Neural cell (in vitro differentiated cells): ENCODE data around the gene ARL2. TPM values are rescaled to one million over a fixed set of nuclear protein-coding genes. Genes with fewer than 3 reads are reported as not detected.

Source experiments
- H2AFZ ChIP-seq: fragments of 200-600, 300-800 bp; sonication (generic), shearing (Covaris generic); 2 replicates; pipeline ENCODE4 v1.6.0; 2014; ENCODE audit warnings: low read depth, mild to moderate bottlenecking, antibody characterized with exemption, low read length, moderate library complexity
- H3F3A ChIP-seq: fragments of 200-600 bp; shearing (Covaris generic); 2 replicates; pipeline ENCODE4 v1.6.1; 2016; ENCODE audit warnings: mild to moderate bottlenecking, moderate library complexity, mixed read lengths, antibody characterized with exemption, low read length; ENCODE audit not compliant: insufficient read depth, poor library complexity, severe bottlenecking
- H3K27ac ChIP-seq: fragments of 200-600, 300-800 bp; sonication (generic), shearing (Covaris generic); 2 replicates; pipeline ENCODE4 v1.5.1; 2014; ENCODE audit warnings: mild to moderate bottlenecking, low read length, moderate library complexity
- H3K27me3 ChIP-seq: fragments of 300-800, 200-600 bp; sonication (generic), shearing (Covaris generic); 2 replicates; pipeline ENCODE4 v1.6.0; 2014; ENCODE audit warnings: mild to moderate bottlenecking, low read depth, low read length, moderate library complexity; ENCODE audit not compliant: insufficient read depth
- H3K36me3 ChIP-seq: fragments of 300-800, 200-600 bp; sonication (generic), shearing (Covaris generic); 2 replicates; pipeline ENCODE4 v1.5.1; 2014; ENCODE audit warnings: mild to moderate bottlenecking, antibody characterized with exemption, low read length, moderate library complexity; ENCODE audit not compliant: insufficient read depth
- H3K4me2 ChIP-seq: fragments of 300-800, 200-600 bp; sonication (generic), shearing (Covaris generic); 2 replicates; pipeline ENCODE4 v1.6.0; 2014; ENCODE audit warnings: mild to moderate bottlenecking, low read length
- H3K4me3 ChIP-seq: fragments of 300-800, 200-600 bp; sonication (generic), shearing (Covaris generic); 2 replicates; pipeline ENCODE4 v1.5.1; 2014; ENCODE audit warnings: mild to moderate bottlenecking, low read length, moderate library complexity
- H3K79me2 ChIP-seq: fragments of 200-600 bp; shearing (Covaris generic); replicated peaks from 2 replicates; pipeline ENCODE4 v1.6.0; 2014; ENCODE audit warnings: mild to moderate bottlenecking, low read length, moderate library complexity; ENCODE audit not compliant: insufficient read depth
- H3K9ac ChIP-seq: fragments of 300-800, 200-600 bp; sonication (generic), shearing (Covaris generic); 2 replicates; pipeline ENCODE4 v1.6.1; 2016; ENCODE audit warnings: mild to moderate bottlenecking, low read length, mixed read lengths
- H3K9me2 ChIP-seq: fragments of 200-600 bp; shearing (Covaris generic); 2 replicates; pipeline ENCODE4 v1.6.1; 2016; ENCODE audit warnings: mild to moderate bottlenecking, low read length, mixed read lengths; ENCODE audit not compliant: insufficient read depth
- H3K9me3 ChIP-seq: fragments of 200-600, 300-800 bp; sonication (generic), shearing (Covaris generic); 2 replicates; pipeline ENCODE4 v1.6.1; 2016; ENCODE audit warnings: mild to moderate bottlenecking, mixed run types, low read length, moderate library complexity, mixed read lengths
- H4K20me1 ChIP-seq: fragments of 200-600 bp; shearing (Covaris generic); 2 replicates; pipeline ENCODE4 v1.6.1; 2016; ENCODE audit warnings: mild to moderate bottlenecking, mixed run types; ENCODE audit not compliant: insufficient read depth
- CTCF ChIP-seq: fragments of 450-650 bp; IDR thresholded peaks from 2 replicates; pipeline ENCODE4 v1.5.1; 2014; ENCODE audit warnings: antibody characterized with exemption, mild to moderate bottlenecking, moderate library complexity; ENCODE audit not compliant: poor library complexity, severe bottlenecking
- EP300 ChIP-seq: fragments of 450-650 bp; conservative IDR thresholded peaks from 2 replicates; pipeline ENCODE4 v1.6.1; 2014; ENCODE audit warnings: antibody characterized with exemption, mild to moderate bottlenecking, moderate library complexity; ENCODE audit not compliant: poor library complexity, severe bottlenecking
- EZH2 ChIP-seq: fragments of 200-600, 300-800 bp; shearing (Covaris generic), sonication (generic); IDR thresholded peaks from 2 replicates; pipeline ENCODE4 v1.6.1; 2014; ENCODE audit warnings: antibody characterized with exemption, low read length, borderline replicate concordance, mild to moderate bottlenecking; ENCODE audit not compliant: insufficient read depth, poor library complexity, severe bottlenecking
- MXI1 ChIP-seq: fragments of 450-650 bp; conservative IDR thresholded peaks from 2 replicates; pipeline ENCODE4 v1.6.1; 2014; ENCODE audit warnings: antibody characterized with exemption, mild to moderate bottlenecking; ENCODE audit not compliant: poor library complexity, severe bottlenecking
- POLR2AphosphoS5 ChIP-seq: IDR thresholded peaks from 2 replicates; pipeline ENCODE4 v1.6.1; 2012
- RAD21 ChIP-seq: fragments of 450-650 bp; conservative IDR thresholded peaks from 2 replicates; pipeline ENCODE4 v1.6.1; 2014; ENCODE audit warnings: antibody characterized with exemption, mild to moderate bottlenecking, moderate library complexity
- REST ChIP-seq: IDR thresholded peaks from 2 replicates; pipeline ENCODE4 v1.6.1; 2012; ENCODE audit warnings: borderline replicate concordance
- SMC3 ChIP-seq: fragments of 450-650 bp; conservative IDR thresholded peaks from 2 replicates; pipeline ENCODE4 v1.6.1; 2014; ENCODE audit warnings: antibody characterized with exemption, mild to moderate bottlenecking, moderate library complexity; ENCODE audit not compliant: poor library complexity
- TAF1 ChIP-seq: IDR thresholded peaks from 2 replicates; pipeline ENCODE4 v1.6.1; 2012; ENCODE audit warnings: low read depth
- polyA plus RNA-seq: library from polyadenylated mRNA; depleted of rRNA; stranded (reverse); fragments of >200 nt; gene quantifications from 2 replicates; pipeline ENCODE4 v1.2.3, GENCODE V29; 2014

Gene ARL2
- polyA plus RNA-seq, 1 donor from 2014 or later, result 158 TPM

GRCh38 chr11:65026810-65027209 is 12.8 kb downstream of the ARL2 start:
- Histone ChIP-seq H3K36me3 (no peaks in the 10 kb centered on the region), H2AFZ (peak overlapping the region; percentile 42), H3F3A (no peaks in the 10 kb centered on the region), H3K4me3 (peak overlapping the region; percentile 78), H4K20me1 (no peaks in the 10 kb centered on the region), H3K27ac (peak overlapping the region; percentile 86), H3K9ac (no peak overlapping the region), H3K9me3 (no peaks in the 10 kb centered on the region), H3K4me2 (no peak overlapping the region), H3K79me2 (peaks cover 4% of the 10 kb centered on the region), H3K27me3 (no peaks in the 10 kb centered on the region), H3K9me2 (no peaks in the 10 kb centered on the region)
- TF ChIP-seq CTCF (no peak), MXI1 (no peak), SMC3 (no peak), EP300 (no peak), RAD21 (no peak), REST (no peak), TAF1 (no peak), EZH2 (no peak), POLR2AphosphoS5 (no peak)

GRCh38 chr11:65027213-65028067 is 13.5 kb downstream of the ARL2 start, which contains the start of gene SNX15:
Gene SNX15 (plus strand): TSS chr11:65027439. CDS start chr11:65027538, 99 bp downstream.
- no peaks in the 10 kb centered on the region for H3K27me3 ChIP-seq
- peak within 1 kb of the TSS; percentile 86 for H3K27ac ChIP-seq
- peaks cover 4% of the 10 kb centered on the region for H3K79me2 ChIP-seq
- H3K4me2 ChIP-seq, result peak within 1 kb of the TSS; percentile 81
- no peaks in the 10 kb centered on the region for H3F3A ChIP-seq
- H3K36me3 ChIP-seq, result no peaks in the 10 kb centered on the region
- no peaks in the 10 kb centered on the region for H4K20me1 ChIP-seq
- H3K9me3 ChIP-seq, result no peaks in the 10 kb centered on the region
- peak within 1 kb of the TSS; percentile 79 for H3K9ac ChIP-seq
- TF ChIP-seq POLR2AphosphoS5, result peak; percentile 74
- TF ChIP-seq SMC3, result peak; percentile 56
- peak; percentile 71 for TF ChIP-seq MXI1
- no peak for TF ChIP-seq TAF1
- peak; percentile 80 for TF ChIP-seq CTCF
- TF ChIP-seq RAD21, result peak; percentile 35
- TF ChIP-seq EP300, result peak; percentile 56
- no peak for TF ChIP-seq EZH2
- TF ChIP-seq REST, result peak; percentile 70
- H3K9me2 ChIP-seq, result no peaks in the 10 kb centered on the region
- peak within 1 kb of the TSS; percentile 78 for H3K4me3 ChIP-seq
- peak within 1 kb of the TSS; percentile 42 for H2AFZ ChIP-seq
